ENCODE results near the gene MAN1C1.

The MAN1C1 gene

GRCh38 chr1:25799352-25799934 lies 182.9 kb downstream of the MAN1C1 start:
- peaks cover 6% of the 10 kb centered on the region for H3K36me3 ChIP-seq (ENCODE audit: insufficient read depth, insufficient read length, low read length)
- H3K9ac ChIP-seq (ENCODE audit: insufficient read length, low read depth) = peak overlapping the region; percentile 83
- H3K9me3 ChIP-seq (ENCODE audit: insufficient read depth, low read length) = no peaks in the 10 kb centered on the region
- peaks cover 30% of the 10 kb centered on the region for H3K4me1 ChIP-seq (ENCODE audit: insufficient read depth, insufficient read length)
- peak overlapping the region; percentile 40 for H3K4me3 ChIP-seq (ENCODE audit: insufficient read length, low read depth)
- H3K27me3 ChIP-seq (ENCODE audit: insufficient read depth, insufficient read length) = peaks cover 11% of the 10 kb centered on the region
- DNase-seq (ENCODE audit: low read depth, low spot score) = no peak
- TF ChIP-seq YY1 (IDR thresholded peaks at IDR 0.05; ENCODE audit: insufficient read depth, insufficient read length) (no peak), SUZ12 (IDR thresholded peaks at IDR 0.05; ENCODE audit: extremely low read depth, insufficient read depth, insufficient read length) (no peak), ZNF274 (IDR thresholded peaks at IDR 0.05; ENCODE audit: low read depth, low read length) (no peak)

DNA sequence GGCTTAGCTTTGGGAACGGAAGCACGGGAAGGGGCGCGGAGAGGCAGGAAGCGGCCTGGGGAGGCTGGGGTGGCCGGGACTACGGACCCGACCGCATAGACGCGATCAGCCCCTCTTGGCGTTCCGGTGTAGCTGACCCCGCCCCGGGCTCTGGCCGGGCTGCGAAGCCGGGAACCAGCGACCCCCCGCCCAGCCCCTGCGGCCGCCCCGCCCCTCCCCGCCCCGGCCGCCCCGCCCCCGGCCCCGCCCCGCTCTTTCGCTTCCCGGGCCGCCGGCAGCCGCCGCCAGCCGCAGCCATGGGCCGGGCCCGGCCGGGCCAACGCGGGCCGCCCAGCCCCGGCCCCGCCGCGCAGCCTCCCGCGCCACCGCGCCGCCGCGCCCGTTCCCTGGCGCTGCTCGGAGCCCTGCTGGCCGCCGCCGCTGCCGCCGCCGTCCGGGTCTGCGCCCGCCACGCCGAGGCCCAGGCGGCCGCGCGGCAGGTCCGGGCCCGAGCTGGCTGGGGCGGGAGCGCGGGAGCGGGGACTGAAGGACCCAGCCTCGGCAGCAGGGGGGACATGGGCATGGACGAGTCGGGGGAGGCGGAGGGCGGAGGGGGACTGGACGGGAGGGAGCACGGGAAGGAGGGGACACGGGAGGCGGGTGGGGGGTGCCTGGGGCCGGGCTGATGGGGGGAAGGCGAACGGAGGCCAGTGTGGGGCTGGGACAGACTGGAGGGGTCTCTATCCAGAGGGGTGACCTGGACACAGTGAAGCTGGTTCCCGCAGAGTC lies 183.5 kb downstream of the MAN1C1 start, which contains the start of gene SELENON:
SELENON (plus strand) TSS at position 259 of the 768 bp plus-strand sequence; CDS start at position 297, 38 bp downstream.
- TF ChIP-seq YY1 (IDR thresholded peaks at IDR 0.05; ENCODE audit: insufficient read depth, insufficient read length) (no peak), SUZ12 (IDR thresholded peaks at IDR 0.05; ENCODE audit: extremely low read depth, insufficient read depth, insufficient read length) (no peak), ZNF274 (IDR thresholded peaks at IDR 0.05; ENCODE audit: low read depth, low read length) (no peak)
- peaks cover 32% of the 10 kb centered on the region for H3K4me1 ChIP-seq (ENCODE audit: insufficient read depth, insufficient read length)
- H3K9me3 ChIP-seq (ENCODE audit: insufficient read depth, low read length) = no peaks in the 10 kb centered on the region
- peak within 1 kb of the TSS; percentile 83 for H3K9ac ChIP-seq (ENCODE audit: insufficient read length, low read depth)
- peak within 1 kb of the TSS; percentile 76 for H3K4me3 ChIP-seq (ENCODE audit: insufficient read length, low read depth)
- DNase-seq (ENCODE audit: low read depth, low spot score) = peak; percentile 71
- peaks cover 13% of the 10 kb centered on the region for H3K36me3 ChIP-seq (ENCODE audit: insufficient read depth, insufficient read length, low read length)
- peaks cover 11% of the 10 kb centered on the region for H3K27me3 ChIP-seq (ENCODE audit: insufficient read depth, insufficient read length)

GRCh38 chr1:25800703-25801377 lies 184.2 kb downstream of the MAN1C1 start:
- Histone ChIP-seq H3K9ac (ENCODE audit: insufficient read length, low read depth) (peak overlapping the region; percentile 77), H3K9me3 (ENCODE audit: insufficient read depth, low read length) (no peaks in the 10 kb centered on the region), H3K36me3 (ENCODE audit: insufficient read depth, insufficient read length, low read length) (peaks cover 20% of the 10 kb centered on the region), H3K4me1 (ENCODE audit: insufficient read depth, insufficient read length) (peaks cover 30% of the 10 kb centered on the region), H3K4me3 (ENCODE audit: insufficient read length, low read depth) (peak overlapping the region; percentile 76), H3K27me3 (ENCODE audit: insufficient read depth, insufficient read length) (peaks cover 11% of the 10 kb centered on the region)
- DNase-seq (ENCODE audit: low read depth, low spot score) = no peak
- no peak for TF ChIP-seq SUZ12 (IDR thresholded peaks at IDR 0.05; ENCODE audit: extremely low read depth, insufficient read depth, insufficient read length)
- no peak for TF ChIP-seq YY1 (IDR thresholded peaks at IDR 0.05; ENCODE audit: insufficient read depth, insufficient read length)
- TF ChIP-seq ZNF274 (IDR thresholded peaks at IDR 0.05; ENCODE audit: low read depth, low read length) = no peak

DNA sequence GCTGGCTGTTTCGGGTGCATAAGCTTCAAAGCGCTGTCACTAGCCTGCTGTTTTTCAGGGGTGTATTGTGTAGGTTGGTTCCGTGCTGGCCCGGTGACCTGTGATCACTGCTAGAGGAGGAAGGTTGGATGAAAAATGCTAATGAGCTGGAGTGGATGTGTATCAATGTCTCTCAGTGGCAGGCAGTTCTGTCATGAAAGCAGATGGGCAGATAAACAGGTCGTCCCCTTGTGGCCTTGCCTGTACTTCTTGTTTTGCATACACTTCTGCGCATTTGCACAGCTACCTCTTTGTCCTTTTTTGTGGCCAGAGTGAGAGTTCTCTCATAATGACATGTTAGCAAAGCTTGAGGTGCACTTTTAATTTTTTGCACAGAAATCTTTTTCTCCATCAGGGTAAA lies 186.3 kb downstream of the MAN1C1 start:
- no peak overlapping the region for H3K9ac ChIP-seq (ENCODE audit: insufficient read length, low read depth)
- no peak for DNase-seq (ENCODE audit: low read depth, low spot score)
- no peak for TF ChIP-seq YY1 (IDR thresholded peaks at IDR 0.05; ENCODE audit: insufficient read depth, insufficient read length)
- H3K4me3 ChIP-seq (ENCODE audit: insufficient read length, low read depth) = no peak overlapping the region
- peaks cover 18% of the 10 kb centered on the region for H3K4me1 ChIP-seq (ENCODE audit: insufficient read depth, insufficient read length)
- H3K27me3 ChIP-seq (ENCODE audit: insufficient read depth, insufficient read length) = peaks cover 8% of the 10 kb centered on the region
- no peaks in the 10 kb centered on the region for H3K9me3 ChIP-seq (ENCODE audit: insufficient read depth, low read length)
- H3K36me3 ChIP-seq (ENCODE audit: insufficient read depth, insufficient read length, low read length) = peaks cover 38% of the 10 kb centered on the region

DNA sequence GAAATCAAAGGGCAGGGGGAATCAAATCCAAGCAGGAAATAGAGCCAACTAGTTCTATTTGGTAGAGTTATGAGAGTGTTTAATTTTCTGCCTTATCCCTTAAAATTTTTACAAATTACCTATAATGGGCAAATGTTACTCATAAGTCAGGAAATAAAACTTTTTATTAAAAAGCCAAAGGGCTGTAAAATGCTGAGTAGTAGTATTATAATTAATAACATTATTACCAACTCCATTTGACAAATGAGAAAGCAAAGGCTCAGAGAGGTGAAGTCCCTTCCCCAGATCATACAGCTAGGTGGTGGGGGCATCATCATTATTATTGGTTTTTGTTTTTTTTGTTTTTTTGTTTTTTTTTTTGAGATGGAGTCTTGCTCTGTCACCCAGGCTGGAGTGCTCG lies 186.8 kb downstream of the MAN1C1 start:
- DNase-seq (ENCODE audit: low read depth, low spot score) = no peak
- TF ChIP-seq SUZ12 (IDR thresholded peaks at IDR 0.05; ENCODE audit: extremely low read depth, insufficient read depth, insufficient read length) = no peak
- no peak for TF ChIP-seq YY1 (IDR thresholded peaks at IDR 0.05; ENCODE audit: insufficient read depth, insufficient read length)
- TF ChIP-seq ZNF274 (IDR thresholded peaks at IDR 0.05; ENCODE audit: low read depth, low read length) = no peak
- no peak overlapping the region for H3K9ac ChIP-seq (ENCODE audit: insufficient read length, low read depth)
- peaks cover 17% of the 10 kb centered on the region for H3K4me1 ChIP-seq (ENCODE audit: insufficient read depth, insufficient read length)
- H3K36me3 ChIP-seq (ENCODE audit: insufficient read depth, insufficient read length, low read length) = peaks cover 43% of the 10 kb centered on the region
- H3K9me3 ChIP-seq (ENCODE audit: insufficient read depth, low read length) = no peaks in the 10 kb centered on the region
- H3K27me3 ChIP-seq (ENCODE audit: insufficient read depth, insufficient read length) = peaks cover 5% of the 10 kb centered on the region
- H3K4me3 ChIP-seq (ENCODE audit: insufficient read length, low read depth) = no peak overlapping the region

- Histone ChIP-seq H3K4me1 (ENCODE audit: insufficient read depth, insufficient read length) (peaks cover 14% of the 10 kb centered on the region), H3K27me3 (ENCODE audit: insufficient read depth, insufficient read length) (peaks cover 1% of the 10 kb centered on the region), H3K36me3 (ENCODE audit: insufficient read depth, insufficient read length, low read length) (peaks cover 53% of the 10 kb centered on the region), H3K4me3 (ENCODE audit: insufficient read length, low read depth) (no peak overlapping the region), H3K9ac (ENCODE audit: insufficient read length, low read depth) (no peak overlapping the region), H3K9me3 (ENCODE audit: insufficient read depth, low read length) (no peaks in the 10 kb centered on the region)
- no peak for TF ChIP-seq YY1 (IDR thresholded peaks at IDR 0.05; ENCODE audit: insufficient read depth, insufficient read length)
- TF ChIP-seq SUZ12 (IDR thresholded peaks at IDR 0.05; ENCODE audit: extremely low read depth, insufficient read depth, insufficient read length) = no peak
- TF ChIP-seq ZNF274 (IDR thresholded peaks at IDR 0.05; ENCODE audit: low read depth, low read length) = no peak
- DNase-seq (ENCODE audit: low read depth, low spot score) = no peak
These were observed 187.8 kb downstream of the MAN1C1 start for GRCh38 chr1:25804244-25804963.

All from NT2/D1 (cell line).